Type B pancreatic cell (in vitro differentiated cells): ENCODE measurements around the gene SLC9A9. TPM values are rescaled to one million over a fixed set of nuclear protein-coding genes. Genes with fewer than 3 reads are reported as not detected.

Experiments used
- DNase-seq: peaks from one replicate; pipeline ENCODE4 v3.0.0; 2021; ENCODE audit warnings: mixed read lengths; ENCODE audit not compliant: unreplicated experiment; ENCODE audit errors: extremely low spot score
- H3K27ac Mint-ChIP-seq: 2 replicates; pipeline ENCODE4 v1.8.0; 2021; ENCODE audit warnings: mild to moderate bottlenecking, mixed read lengths
- H3K27me3 Mint-ChIP-seq: 2 replicates; pipeline ENCODE4 v1.8.0; 2021; ENCODE audit warnings: mixed read lengths
- H3K36me3 Mint-ChIP-seq: 2 replicates; pipeline ENCODE4 v1.8.0; 2021; ENCODE audit warnings: mixed read lengths
- H3K4me1 Mint-ChIP-seq: one replicate; pipeline ENCODE4 v1.8.0; 2021; ENCODE audit warnings: mixed read lengths; ENCODE audit not compliant: unreplicated experiment
- H3K4me3 Mint-ChIP-seq: 2 replicates; pipeline ENCODE4 v1.8.0; 2021; ENCODE audit warnings: mild to moderate bottlenecking, mixed read lengths
- H3K9me3 Mint-ChIP-seq: 2 replicates; pipeline ENCODE4 v1.8.0; 2021; ENCODE audit warnings: mixed read lengths
- CTCF ChIP-seq: fragments of 200-600 bp; sonication (generic); conservative IDR thresholded peaks from 2 replicates; pipeline ENCODE4 v1.5.0; 2021; ENCODE audit warnings: antibody characterized with exemption, mild to moderate bottlenecking
- total RNA-seq: library from RNA; stranded (reverse); gene quantifications from 2 replicates; pipeline ENCODE4 v1.2.1, GENCODE V29; 2021; ENCODE audit warnings: low replicate concordance

SLC9A9 gene
- total RNA-seq, 1 donor from 2014 or later = 2.7 TPM

- Mint-ChIP-seq H3K4me3 (no peak overlapping the region), H3K27me3 (no peaks in the 10 kb centered on the region), H3K9me3 (peaks cover 7% of the 10 kb centered on the region), H3K27ac (no peak overlapping the region), H3K4me1 (peaks cover 10% of the 10 kb centered on the region), H3K36me3 (peaks cover 7% of the 10 kb centered on the region)
- no peak for TF ChIP-seq CTCF
- DNase-seq = no peak
Measured at GRCh38 chr3:143643905-143644304, 204.4 kb downstream of the SLC9A9 start.

GRCh38 chr3:143640774-143641173 is 207.5 kb downstream of the SLC9A9 start:
- Mint-ChIP-seq H3K4me1 (peaks cover 10% of the 10 kb centered on the region), H3K36me3 (peaks cover 7% of the 10 kb centered on the region), H3K27me3 (no peaks in the 10 kb centered on the region), H3K4me3 (no peak overlapping the region), H3K27ac (no peak overlapping the region), H3K9me3 (peaks cover 7% of the 10 kb centered on the region)
- TF ChIP-seq CTCF = no peak
- DNase-seq = no peak

DNA sequence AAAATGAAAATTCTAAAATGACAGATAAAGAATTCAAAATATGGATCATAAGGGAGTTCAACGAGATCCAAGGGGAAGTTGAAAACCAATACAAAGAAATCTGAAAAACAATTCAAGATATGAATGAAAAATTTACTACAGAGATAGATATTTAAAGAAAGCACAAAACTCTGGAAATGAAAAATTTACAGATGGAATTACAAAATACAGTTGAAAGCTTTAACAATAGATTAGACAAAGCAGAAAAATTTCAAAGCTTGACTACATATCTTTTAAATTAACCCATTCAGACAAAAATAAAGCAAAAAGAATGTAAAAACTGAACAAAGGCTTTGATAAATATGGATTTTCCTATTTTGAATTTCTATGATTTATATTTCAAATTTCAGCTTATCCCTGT is 211.1 kb downstream of the SLC9A9 start:
- Mint-ChIP-seq H3K36me3 (peaks cover 6% of the 10 kb centered on the region), H3K9me3 (peaks cover 6% of the 10 kb centered on the region), H3K4me1 (no peaks in the 10 kb centered on the region), H3K27me3 (no peaks in the 10 kb centered on the region), H3K27ac (no peak overlapping the region), H3K4me3 (no peak overlapping the region)
- TF ChIP-seq CTCF = no peak
- DNase-seq = no peak

DNA sequence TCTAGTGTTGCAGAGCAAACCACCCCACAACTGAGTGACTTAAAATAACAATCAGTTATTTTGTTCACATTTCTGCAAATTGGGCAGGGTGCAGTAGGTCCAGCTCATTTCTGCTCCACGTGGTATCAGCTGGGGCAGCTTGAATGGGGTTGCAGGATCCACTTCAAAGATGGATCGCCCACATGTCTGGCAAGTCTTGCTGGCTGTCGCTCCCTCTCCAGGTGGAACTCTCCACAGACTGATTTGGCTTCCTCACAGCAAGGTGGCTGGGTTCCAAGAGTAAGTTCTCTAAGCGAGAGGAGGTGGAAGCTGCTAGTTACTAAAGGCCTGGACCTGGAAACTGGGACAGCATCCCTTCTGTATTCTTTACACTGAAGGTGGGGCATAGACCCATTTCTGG is 213.3 kb downstream of the SLC9A9 start:
- DNase-seq = no peak
- Mint-ChIP-seq H3K27ac (no peak overlapping the region), H3K27me3 (no peaks in the 10 kb centered on the region), H3K4me1 (no peaks in the 10 kb centered on the region), H3K4me3 (no peak overlapping the region), H3K36me3 (no peaks in the 10 kb centered on the region), H3K9me3 (no peaks in the 10 kb centered on the region)
- no peak for TF ChIP-seq CTCF

DNA sequence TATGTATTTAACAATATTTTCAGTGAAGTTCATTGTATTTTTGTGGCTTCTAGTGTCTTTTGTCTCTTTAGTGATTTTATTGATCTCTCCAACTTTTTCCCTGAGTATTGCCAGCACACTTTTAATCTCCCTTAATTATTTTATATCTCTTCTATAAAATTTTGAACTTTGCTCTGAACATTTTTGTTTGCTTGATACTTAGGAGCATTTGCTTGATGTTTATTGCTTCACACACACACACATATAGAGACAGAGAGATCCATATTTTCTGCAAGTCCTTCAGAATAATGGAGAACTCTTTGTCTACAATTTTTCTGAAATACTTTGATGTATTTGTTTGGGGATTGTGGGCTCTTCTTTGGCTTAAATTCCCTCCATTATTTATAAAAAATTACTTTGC is 213.8 kb downstream of the SLC9A9 start:
- H3K27ac Mint-ChIP-seq = no peak overlapping the region
- TF ChIP-seq CTCF = no peak
- no peaks in the 10 kb centered on the region for H3K9me3 Mint-ChIP-seq
- no peak overlapping the region for H3K4me3 Mint-ChIP-seq
- DNase-seq = no peak
- H3K4me1 Mint-ChIP-seq = no peaks in the 10 kb centered on the region
- no peaks in the 10 kb centered on the region for H3K27me3 Mint-ChIP-seq
- no peaks in the 10 kb centered on the region for H3K36me3 Mint-ChIP-seq

DNA sequence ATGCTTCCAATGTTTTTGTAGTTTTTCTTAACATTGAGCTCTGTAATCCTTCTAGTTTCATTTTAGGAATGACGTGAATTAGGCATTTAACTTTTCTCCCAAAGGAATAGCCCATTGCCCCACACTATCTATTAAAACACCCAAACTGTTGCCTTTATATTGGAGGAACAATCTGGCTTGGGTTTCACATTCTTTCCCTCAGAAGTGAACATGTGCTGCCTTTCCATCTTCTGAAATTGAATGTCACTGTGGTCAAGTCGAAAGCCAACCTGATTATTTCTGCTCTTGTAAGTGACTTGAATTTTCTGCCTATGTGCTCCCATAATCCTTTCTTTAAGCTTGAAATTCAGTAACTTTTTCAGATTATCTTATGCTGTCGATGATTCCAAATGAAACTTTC is 214.5 kb downstream of the SLC9A9 start:
- Mint-ChIP-seq H3K4me1 (no peaks in the 10 kb centered on the region), H3K9me3 (no peaks in the 10 kb centered on the region), H3K27me3 (no peaks in the 10 kb centered on the region), H3K27ac (no peak overlapping the region), H3K4me3 (no peak overlapping the region), H3K36me3 (no peaks in the 10 kb centered on the region)
- DNase-seq = no peak
- TF ChIP-seq CTCF = no peak
